Activated B cell treated with CpG ODN at 0.5 μM for 24 hours (primary cell): Measurements from ENCODE around the gene VASH1. TPM values are rescaled to one million over a fixed set of nuclear protein-coding genes. Genes with fewer than 3 reads are reported as not detected.

Experiments
- ATAC-seq: fragments of 200-7000 bp; cut with Tn5 transposase; one replicate; pipeline ENCODE4 v1.10.0; 2021; ENCODE audit warnings: low read depth, mild to moderate bottlenecking, moderate library complexity
- CTCF ChIA-PET: fragments of 350-600 bp; sonication (Branson Sonifier 250); formaldehyde crosslinking; loops from one replicate; lab custom pipeline; 2021; ENCODE audit warnings: antibody characterized with exemption; lab: Charles Lee
- POLR2A ChIA-PET: fragments of 350-600 bp; sonication (Branson Sonifier 250); formaldehyde crosslinking; loops from one replicate; lab custom pipeline; 2021; ENCODE audit warnings: antibody characterized with exemption; lab: Charles Lee
- DNase-seq: peaks from one replicate; pipeline ENCODE4 v3.0.0; 2022
- H3K27ac Mint-ChIP-seq: one replicate; pipeline ENCODE4 v1.8.0; 2020; ENCODE audit warnings: mixed read lengths
- H3K27me3 Mint-ChIP-seq: one replicate; pipeline ENCODE4 v1.8.0; 2021; ENCODE audit warnings: mixed read lengths
- H3K36me3 Mint-ChIP-seq: one replicate; pipeline ENCODE4 v1.8.0; 2021; ENCODE audit warnings: low read depth, mixed read lengths
- H3K4me1 Mint-ChIP-seq: one replicate; pipeline ENCODE4 v1.8.0; 2021; ENCODE audit warnings: mixed read lengths
- H3K4me3 Mint-ChIP-seq: one replicate; pipeline ENCODE4 v1.8.0; 2020; ENCODE audit warnings: mild to moderate bottlenecking, mixed read lengths
- H3K9me3 Mint-ChIP-seq: one replicate; pipeline ENCODE4 v1.8.0; 2020; ENCODE audit warnings: mixed read lengths
- CTCF ChIP-seq: fragments of 200-600 bp; IDR thresholded peaks from one replicate; pipeline ENCODE4 v1.8.0; 2022; ENCODE audit warnings: antibody characterized with exemption, mild to moderate bottlenecking
- intact Hi-C: fragments of 100-400 bp; cut with micrococcal nuclease; formaldehyde crosslinking; loops from one replicate; pipeline ENCODE4 v1.15.1; 2024
- total RNA-seq: library from RNA; stranded (reverse); gene quantifications from 2 replicates; pipeline ENCODE4 v1.2.3, GENCODE V29; 2022

Gene VASH1
- total RNA-seq, 1 donor from 2014 or later: 1.0 TPM

- Mint-ChIP-seq H3K9me3 (no peaks in the 10 kb centered on the region), H3K4me1 (peaks cover 25% of the 10 kb centered on the region), H3K27ac (peak overlapping the region; percentile 88), H3K36me3 (peaks cover 31% of the 10 kb centered on the region), H3K4me3 (peak overlapping the region; percentile 95), H3K27me3 (no peaks in the 10 kb centered on the region)
- no peak for TF ChIP-seq CTCF
- ATAC-seq (no peak), DNase-seq (no peak)
- intact Hi-C loops: loop anchor here (1.0 to 5.0 kb wide), 10 partner anchors 51 to 1151 kb away; partner anchors contain the start of genes ADCK1, CIPC, ERG28 and GPATCH2L
- CTCF ChIA-PET: interaction anchor here (1.1 to 1.4 kb wide), 2 partner anchors 149 to 259 kb away, joined by 3 read pairs; no protein-coding TSS in a partner anchor
- POLR2A ChIA-PET: interaction anchor here (1.0 to 2.2 kb wide), 9 partner anchors 43 to 645 kb away, joined by 3 to 11 read pairs (median 4); partner anchors contain the start of genes AHSA1, CIPC, GSTZ1 and IRF2BPL
Observed at GRCh38 chr14:76812093-76812421, 50.8 kb downstream of the VASH1 start.

GRCh38 chr14:76812422-76813383 is 51.4 kb downstream of the VASH1 start, which contains the start of gene ANGEL1:
TSS of gene ANGEL1 (minus strand) at chr14:76812882. CDS start at chr14:76812827, 55 bp downstream.
- ChIA-PET POLR2A (interaction anchor here (1.0 to 2.2 kb wide), 9 partner anchors 44 to 645 kb away, joined by 3 to 11 read pairs (median 4); partner anchors contain the start of genes AHSA1, CIPC, GSTZ1 and IRF2BPL), CTCF (no interaction called here)
- ATAC-seq (peak; percentile 95), DNase-seq (peak; percentile 97)
- Mint-ChIP-seq H3K27me3 (no peaks in the 10 kb centered on the region), H3K36me3 (peaks cover 24% of the 10 kb centered on the region), H3K4me3 (peak within 1 kb of the TSS; percentile 95), H3K4me1 (peaks cover 25% of the 10 kb centered on the region), H3K27ac (peak within 1 kb of the TSS; percentile 91), H3K9me3 (no peaks in the 10 kb centered on the region)
- no peak for TF ChIP-seq CTCF
- intact Hi-C loops: loop anchor here (1.0 to 5.0 kb wide), 12 partner anchors 52 to 1152 kb away; partner anchors contain the start of genes ADCK1, CIPC, ERG28 and GPATCH2L

- Mint-ChIP-seq H3K36me3 (peaks cover 4% of the 10 kb centered on the region), H3K27ac (no peak overlapping the region)
- TF ChIP-seq CTCF: no peak
Observed at GRCh38 chr14:76814726-76815645, 53.7 kb downstream of the VASH1 start.

GRCh38 chr14:76820700-76821099 is 59.4 kb downstream of the VASH1 start:
- ChIA-PET CTCF (no interaction called here), POLR2A (no interaction called here)
- Mint-ChIP-seq H3K27ac (no peak overlapping the region), H3K36me3 (no peaks in the 10 kb centered on the region), H3K9me3 (no peaks in the 10 kb centered on the region), H3K4me1 (no peaks in the 10 kb centered on the region), H3K4me3 (no peak overlapping the region), H3K27me3 (peaks cover 18% of the 10 kb centered on the region)
- no peak for TF ChIP-seq CTCF
- intact Hi-C loops: no loop called here
- no peak for ATAC-seq
- DNase-seq: no peak

More at GRCh38 chr14:76814726-76815645, 53.7 kb downstream of the VASH1 start:
- Mint-ChIP-seq H3K4me3 (no peak overlapping the region), H3K27me3 (peaks cover 2% of the 10 kb centered on the region), H3K4me1 (peaks cover 25% of the 10 kb centered on the region), H3K9me3 (no peaks in the 10 kb centered on the region)
- CTCF ChIA-PET: interaction anchor here (1.7 kb wide), 1 partner anchor 30 kb away, joined by 5 read pairs; no protein-coding TSS in a partner anchor
- DNase-seq: no peak
- intact Hi-C loops: loop anchor here (5.0 kb wide), 3 partner anchors 227 to 663 kb away; partner anchors contain the start of genes GPATCH2L, SAMD15 and TMED8
- no peak for ATAC-seq
- POLR2A ChIA-PET: no interaction called here
